MV-4-11 (cell line): ENCODE results near the gene SIAH1.
"Not testable (repeated sequence)": the region's sequence is repeated elsewhere in the genome, so short reads cannot be mapped to it uniquely, and the experiment has no call there.

Experiments used
- DNase-seq: peaks from one replicate; lab custom pipeline; 2025; lab: John Stamatoyannopoulos, UW

SIAH1 gene

DNA sequence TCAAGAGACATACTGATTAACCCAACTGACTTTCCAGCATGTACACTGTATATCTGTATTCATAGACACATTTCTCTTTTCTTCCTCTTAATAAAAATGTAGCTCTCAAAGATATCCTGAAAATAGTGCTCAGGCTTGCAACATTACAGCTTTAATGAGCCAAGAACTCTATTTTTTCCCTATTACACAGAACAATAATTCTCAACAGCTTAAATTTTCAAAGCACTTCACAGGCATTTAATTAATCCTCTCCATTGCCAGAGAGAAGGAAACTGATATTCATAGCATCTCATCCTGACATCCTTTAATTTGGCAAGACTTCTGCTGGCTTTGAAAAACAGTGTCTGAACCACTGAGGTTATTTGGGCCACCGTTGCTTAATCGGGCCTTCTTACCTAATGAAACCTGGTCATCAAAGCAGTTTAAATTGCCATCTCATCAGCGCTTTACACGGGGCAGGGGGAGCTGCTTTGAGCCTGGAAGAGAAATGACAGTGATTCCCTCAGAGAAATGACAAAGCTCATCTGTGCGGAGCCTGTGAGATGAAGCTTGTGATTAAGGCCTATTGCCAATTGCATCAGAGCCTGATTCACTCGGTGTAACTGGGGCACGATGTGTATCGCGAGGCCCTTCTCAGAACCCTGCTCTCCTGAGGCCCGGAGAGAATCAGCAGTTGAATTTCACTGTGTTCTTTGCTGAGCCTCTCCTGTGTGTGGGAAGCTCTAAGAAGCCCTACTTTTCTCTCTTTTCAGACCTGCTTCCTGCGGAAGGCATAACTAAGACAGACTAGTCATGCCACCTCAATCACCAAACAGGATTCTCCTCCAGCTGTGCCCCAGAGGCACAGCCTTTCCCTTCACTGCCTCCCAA is 8.5 kb upstream of the SIAH1 start:
- peak; percentile 18 for DNase-seq

DNA sequence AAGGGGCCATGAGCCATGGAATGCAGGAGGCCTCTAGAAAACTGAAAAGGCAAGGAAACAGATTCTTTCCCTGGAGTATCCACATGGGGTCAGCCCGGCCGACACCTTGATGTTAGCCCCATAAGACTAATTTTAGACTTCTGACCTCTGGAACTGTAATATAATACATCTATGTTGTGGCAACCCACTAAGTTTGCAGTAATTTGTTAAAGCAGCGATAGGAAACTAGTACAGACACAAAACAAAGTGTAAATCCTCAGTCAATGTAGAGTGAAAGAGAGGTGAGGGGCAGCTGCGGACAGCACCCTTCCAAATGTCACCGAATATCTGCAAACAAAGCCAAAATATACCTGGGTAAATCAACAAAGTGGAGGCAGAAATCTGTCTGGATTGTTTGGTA is 7.2 kb upstream of the SIAH1 start:
- no peak for DNase-seq

DNA sequence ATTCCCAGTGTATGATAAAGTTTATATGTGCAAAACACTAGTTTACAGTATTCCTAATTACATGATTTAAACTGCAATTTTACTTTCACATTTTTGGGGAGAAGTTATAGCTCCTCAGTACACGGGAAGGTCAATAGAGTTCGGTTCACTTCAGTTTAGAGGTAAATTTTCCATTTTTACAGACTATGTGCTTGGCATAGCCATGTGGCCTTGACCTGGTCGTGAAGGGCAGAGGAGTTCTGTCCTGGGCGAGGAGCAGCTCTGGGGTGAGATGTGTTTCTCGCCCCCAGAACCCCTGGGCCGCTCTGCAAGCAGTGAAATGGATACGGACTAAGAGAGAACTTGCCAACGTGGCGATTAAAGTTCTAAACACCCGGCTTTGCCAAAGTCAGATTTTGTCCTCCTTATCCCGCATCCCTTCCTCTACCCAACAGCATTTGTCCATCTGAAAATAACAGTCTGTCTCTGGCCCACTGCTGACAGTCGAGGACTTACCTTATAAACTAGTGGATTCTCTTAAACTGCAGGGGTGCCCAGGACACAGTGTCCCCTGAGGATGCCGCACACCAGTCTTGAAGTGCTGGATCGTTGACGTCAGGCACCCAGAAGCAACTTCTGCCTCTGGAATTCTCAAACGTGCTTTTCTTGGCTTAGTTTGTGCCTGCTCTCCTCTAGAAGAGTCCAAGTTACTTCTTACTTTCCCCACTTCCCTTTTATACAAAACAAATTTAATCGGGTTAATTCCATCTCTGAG is 1.5 kb upstream of the SIAH1 start:
- DNase-seq = no peak

DNA sequence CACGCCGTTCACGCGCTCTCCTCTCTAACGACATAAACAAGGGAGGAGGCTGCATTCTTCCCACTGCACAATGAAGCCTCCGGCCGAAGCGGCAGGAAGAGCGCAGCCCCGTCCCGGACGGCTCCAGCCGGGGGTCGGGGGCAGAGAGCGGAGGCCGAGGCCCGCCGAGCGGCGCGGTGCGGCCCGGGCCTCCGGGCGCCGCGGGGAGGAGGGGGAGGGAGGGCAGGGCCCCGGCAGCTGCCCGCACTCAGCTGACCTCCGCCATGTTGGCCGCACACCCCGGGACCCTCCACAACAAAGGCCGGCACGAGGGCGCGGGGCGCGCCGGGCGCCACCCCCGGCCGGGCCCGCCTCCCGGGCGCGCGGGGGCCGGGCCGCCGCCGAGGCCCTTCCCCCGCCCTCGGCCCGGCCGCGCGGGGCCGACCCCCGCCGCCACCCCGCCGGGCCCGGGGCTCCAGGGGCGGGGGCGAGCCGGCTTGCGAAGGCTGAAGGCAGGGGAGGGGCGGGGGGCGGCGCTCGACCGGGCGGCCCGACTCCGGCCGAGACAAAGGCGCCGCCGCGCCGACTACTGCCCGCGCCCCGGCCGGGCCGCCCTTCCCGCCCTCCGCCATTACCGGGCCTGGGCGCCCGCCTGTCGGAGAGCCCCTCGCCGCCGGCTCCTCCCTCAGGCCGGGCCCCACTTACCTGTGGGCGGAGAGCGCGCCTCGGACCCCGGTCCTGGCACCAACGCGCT is 527 bp downstream of the SIAH1 start:
- no peak for DNase-seq

DNA sequence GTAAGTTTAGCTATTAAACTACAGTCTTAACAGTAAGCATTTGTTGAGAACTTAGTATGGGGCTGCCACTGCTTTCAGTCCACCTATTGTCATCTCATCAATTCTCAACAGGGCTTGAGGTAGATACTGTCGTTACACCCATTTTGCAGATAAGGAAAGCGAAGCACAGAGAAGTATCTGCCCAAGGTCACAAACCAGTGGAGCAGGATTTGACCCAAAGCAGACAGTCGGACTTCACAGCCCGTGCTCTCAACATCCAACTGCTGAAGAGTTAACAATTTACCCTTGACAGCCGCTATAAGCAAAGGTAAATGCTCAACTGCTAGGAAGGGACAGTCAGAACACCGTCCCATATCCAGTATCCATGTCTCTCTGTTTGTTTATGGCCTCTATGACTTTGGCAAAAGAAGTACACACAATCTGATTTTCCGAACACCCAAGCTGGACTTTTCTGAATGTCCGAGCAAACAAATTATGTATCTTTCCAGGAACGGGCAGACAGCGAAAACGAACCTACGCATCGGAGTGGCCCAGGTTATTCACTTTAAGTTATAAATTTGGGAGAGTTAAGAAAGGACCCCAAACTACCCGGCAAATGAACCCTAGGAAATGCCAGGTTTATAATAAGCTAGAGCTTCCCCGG is 1.2 kb downstream of the SIAH1 start:
- peak; percentile 13 for DNase-seq

DNA sequence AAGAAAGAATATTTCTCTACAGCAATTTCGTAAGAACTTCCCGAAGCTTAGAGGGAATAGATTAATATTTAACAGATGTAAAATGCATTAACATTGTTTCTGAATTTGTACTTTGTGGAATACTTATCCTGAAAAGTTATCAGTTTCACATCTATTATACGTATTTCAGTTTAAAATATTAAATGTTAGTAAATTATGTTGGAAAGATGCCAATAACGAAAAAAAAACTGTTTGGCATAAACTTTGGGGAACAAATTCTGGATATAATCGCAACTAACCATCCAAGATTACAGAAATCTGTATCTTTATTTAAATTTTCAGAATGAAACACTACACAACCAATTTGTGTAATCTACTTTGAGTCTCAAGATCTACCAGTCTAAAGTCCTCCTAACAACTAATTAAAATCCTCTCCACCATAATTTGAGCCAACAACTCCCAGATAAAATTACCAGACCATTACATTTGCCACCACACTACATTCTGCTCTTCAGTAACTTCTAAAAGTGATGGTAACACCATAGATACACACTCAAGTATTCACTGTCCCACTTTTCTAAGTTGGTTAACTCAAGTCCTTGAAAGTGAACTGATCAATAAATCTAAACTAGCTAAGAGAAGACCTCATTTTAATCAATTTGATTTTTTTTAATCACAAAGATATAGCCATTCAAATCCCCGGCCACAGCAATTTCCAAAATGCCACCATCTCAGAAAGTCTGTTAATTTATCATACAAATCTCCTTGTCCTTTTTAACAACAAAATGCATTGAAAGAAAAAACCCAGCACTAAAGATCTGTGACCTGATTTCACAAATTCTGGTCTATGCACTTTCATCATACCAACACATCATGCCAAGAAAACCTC is 2.0 kb downstream of the SIAH1 start:
- DNase-seq = no peak

DNA sequence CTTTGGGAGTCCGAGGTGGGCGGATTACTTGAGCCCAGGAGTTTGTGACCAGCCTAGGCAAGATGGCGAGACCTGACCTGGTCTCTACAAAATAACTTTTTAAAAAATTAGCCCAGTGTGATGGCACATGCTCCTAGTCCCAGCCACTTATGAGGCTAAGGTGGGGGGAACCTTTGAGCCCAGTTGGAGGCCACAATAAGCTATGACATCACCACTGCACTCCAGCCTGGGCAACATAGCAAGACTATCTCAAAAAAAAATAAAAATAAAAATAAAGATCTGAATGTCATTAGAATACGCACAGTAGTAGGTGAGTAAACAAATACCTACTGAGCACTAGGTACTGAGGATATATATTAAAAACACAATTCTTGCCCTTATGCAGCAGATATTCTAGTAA is 3.1 kb downstream of the SIAH1 start:
- DNase-seq = no peak

DNA sequence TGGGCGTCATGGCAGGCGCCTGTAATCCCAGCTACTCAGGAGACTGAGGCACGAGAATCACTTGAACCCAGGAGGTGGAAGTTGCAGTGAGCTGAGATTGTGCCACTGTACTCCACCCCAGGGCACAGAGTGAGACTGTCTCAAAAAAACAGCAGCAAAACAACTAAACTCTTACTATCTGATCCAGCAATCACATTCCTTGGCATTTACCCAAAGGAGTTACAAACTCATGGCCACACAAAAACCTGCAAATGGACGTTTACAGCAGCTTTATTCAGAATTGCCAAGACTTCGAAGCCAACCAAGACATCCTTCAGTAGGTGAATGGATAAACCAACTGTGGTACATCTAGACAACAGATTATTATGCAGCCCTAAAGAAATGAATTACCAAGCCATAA is 4.0 kb downstream of the SIAH1 start:
- no peak for DNase-seq

DNA sequence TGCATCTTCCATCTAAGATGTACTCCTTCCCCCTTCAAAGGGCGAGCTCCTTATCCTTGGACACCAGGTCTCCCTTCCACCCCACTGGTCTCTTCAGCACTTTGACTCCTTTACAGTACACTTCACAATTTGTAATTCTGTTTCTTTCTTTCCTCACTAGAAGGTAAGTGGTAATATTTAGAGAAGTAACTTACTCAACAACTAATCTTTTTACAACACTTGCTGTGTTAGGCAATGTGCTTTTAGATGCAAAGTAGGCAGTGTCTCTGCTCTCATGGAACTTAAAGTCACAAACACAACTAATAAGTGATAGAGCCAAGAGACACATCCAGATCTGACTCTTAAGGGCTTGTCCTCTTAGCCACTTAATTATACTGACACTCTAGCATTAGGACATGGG is 6.4 kb downstream of the SIAH1 start:
- peak; percentile 73 for DNase-seq

DNA sequence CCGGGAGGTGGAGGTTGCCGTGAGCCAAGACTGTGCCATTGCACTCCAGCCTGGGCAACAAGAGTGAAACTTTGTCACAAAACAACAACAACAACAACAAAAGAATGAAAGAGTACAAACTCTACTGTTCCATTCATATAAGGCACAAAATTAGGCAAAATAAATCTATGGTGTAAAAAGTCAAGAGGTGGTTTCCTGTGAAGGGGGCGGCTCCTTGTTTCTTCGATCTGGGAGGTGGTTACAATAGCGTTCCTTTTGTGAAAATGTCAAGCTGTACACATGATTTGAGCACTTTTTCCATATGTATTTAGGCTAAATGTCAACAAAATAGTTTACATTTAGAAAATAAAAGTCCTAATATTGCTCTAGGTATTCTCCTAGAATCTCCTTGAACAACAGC is 6.9 kb downstream of the SIAH1 start:
- no peak for DNase-seq

DNA sequence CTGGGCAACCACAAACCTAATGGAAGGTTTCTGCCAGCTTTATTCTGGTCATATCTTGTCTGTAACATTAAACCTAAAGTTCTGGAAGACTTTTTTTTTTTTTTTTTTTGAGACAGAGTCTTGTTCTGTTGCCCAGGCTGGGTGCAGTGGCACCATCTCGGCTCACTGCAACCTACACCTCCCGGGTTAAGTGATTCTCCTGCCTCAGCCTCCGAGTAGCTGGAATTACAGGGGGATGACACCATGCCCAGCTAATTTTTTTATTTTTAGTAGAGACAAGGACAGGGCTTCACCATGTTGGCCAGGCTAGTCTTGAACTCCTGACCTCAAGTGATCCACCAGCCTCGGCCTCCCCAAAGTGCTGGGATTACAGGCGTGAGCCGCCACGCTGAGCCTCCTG is 7.9 kb downstream of the SIAH1 start:
- not testable (repeated sequence) for DNase-seq

DNA sequence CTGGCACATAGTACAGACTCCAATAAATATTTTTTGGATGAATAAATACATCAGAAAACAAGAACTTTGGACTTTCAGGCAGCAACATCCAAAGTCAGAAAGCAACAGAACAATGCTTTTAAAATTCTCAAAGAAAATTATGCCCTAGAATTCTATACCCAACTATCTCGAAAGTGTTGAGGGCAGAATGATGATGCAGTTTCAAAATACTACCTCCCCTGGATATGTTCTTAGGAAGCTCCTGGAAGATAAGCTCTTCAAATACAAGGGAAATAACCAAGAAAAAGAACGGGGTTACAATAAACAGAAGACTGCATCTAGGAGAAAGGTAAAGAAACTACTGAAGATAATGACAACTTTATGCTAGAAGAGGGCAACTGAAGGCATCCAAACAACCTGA is 11.0 kb downstream of the SIAH1 start:
- DNase-seq = no peak

DNA sequence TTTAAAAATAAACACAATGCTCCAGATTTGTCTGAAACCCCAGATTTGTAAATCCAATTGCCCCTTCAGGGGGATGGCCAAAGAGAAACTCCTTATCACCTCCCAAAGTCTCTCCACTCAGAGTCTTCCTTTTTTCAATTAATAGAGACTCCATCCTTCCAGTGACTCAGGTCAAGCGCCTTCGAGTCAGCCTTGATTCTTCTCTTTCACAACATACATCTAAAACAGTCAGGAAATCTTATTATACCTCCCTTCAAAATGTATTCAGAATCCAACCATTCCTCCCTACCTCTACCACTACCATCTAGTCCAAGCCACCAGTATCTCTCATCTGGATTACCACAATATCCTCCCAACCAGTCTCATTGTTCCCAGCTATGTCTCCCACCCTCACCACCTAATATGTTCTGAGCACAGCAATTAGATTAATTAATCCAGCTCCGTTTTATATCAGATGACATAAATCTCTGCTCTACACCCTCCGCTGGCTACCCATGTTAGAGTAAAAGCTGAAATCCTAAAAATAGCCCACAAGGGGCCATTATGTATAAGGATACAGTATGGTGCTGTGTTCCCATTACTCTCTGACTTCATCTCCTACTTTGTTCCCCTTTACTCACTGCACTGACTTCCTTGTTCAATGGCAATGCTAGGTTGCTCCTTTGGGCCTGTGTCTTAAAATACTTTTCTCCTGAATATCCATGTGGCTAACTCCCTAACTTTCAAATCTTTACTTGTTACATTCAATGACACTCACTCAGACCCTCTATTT is 11.8 kb downstream of the SIAH1 start:
- DNase-seq = peak; percentile 33

DNA sequence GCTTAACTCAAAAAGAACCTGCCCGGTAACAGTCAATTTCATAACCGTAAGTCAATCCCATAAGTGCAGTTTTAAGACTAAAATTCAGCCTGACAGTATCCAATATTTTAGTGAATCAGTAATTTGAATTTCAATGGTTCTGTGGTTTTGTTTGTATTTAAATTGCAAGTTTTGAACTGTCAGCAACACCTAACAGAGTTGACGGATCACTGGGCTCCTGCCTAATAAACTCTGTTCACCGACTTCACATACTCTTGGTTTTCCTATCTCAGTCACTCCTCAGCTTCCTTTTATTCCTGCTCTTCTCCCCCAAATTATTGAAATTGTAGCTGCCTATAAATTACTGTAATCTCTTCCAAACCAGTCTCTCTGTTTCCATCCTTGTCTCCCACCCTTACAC is 12.5 kb downstream of the SIAH1 start:
- DNase-seq = no peak

DNA sequence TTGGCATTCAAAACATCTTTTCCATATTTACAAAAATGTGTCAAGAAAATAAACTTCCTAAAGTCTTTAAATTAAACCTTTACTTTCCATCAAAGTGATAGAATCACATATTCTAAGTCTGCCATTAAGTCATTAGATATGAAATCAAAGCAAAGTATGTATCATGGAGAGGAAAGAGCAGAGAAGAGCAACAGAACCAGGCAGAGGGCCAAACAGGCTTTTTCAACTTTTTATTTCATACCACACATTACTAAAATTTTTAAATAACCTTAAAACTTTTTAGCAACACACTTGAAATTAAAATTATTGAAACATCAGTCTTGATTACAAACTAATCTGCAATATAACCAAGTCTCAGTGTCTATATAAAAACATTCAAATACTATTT is 13.8 kb downstream of the SIAH1 start:
- DNase-seq = no peak

DNA sequence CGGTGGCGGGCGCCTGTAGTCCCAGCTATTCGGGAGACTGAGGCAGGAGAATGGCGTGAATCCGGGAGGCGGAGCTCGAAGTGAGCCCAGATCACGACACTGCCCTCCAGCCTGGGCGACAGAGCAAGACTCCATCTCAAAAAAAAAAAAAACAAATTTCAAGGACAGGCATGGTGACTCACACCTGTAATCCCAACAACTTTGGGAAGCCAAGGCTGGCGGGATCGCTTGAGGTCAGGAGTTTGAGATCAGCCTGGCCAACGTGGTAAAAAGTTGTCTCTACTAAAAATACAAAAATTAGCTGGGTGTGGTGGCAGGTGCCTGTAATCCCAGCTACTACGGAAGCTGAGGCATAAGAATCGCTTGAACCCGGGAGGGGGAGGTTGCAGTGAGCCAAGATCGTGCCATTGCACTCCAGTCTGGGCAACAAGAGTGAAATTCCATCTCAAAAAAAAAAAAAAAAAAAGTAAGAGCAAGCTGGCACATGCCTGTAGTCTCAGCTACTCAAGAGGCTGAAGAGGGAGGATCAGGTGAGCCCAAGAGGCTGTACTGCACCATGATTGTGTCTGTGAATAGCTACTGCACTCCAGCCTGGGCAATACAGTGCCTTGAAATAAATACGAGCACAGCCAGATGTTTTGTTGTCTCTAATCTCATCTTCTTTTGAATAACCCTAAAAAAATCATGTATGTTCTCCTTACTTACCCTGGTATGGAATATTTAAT is 14.4 kb downstream of the SIAH1 start:
- DNase-seq = not testable (repeated sequence)

DNA sequence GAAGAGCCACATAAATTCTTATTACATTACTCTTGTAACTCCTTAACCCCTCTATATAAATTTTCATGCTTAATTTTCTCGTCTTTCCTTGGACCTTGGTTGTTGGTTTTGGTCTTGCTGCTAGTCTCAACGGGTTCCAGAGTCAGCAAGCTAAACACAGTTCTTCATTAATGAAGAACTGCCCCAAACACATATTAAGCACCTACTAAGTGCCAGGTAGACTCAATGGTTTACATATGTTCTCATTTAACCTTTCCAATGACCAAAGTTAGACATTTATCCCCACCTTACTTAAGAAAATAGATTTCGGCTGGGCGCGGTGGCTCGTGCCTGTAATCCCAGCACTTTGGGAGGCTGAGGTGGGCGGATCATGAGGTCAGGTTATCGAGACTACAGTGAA is 15.0 kb downstream of the SIAH1 start:
- DNase-seq = no peak

DNA sequence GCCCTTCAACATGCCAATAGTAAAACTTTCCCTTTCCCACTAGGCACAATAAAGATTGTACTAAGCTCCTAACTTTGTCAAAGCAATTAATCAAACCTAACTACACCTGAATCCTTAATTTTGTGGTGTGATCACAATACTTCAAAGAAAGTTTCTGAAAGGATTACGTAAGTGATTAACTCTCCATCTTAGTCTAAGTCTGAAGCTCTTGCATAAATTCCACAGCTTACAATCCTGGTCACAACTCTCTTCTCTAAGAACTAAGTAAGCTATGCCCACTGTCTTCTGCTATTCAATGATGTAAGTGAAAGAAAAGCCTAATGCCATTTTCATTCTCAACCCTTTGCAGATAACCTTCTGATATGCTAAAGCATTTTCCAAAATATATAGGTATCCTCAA is 15.4 kb downstream of the SIAH1 start:
- no peak for DNase-seq

DNA sequence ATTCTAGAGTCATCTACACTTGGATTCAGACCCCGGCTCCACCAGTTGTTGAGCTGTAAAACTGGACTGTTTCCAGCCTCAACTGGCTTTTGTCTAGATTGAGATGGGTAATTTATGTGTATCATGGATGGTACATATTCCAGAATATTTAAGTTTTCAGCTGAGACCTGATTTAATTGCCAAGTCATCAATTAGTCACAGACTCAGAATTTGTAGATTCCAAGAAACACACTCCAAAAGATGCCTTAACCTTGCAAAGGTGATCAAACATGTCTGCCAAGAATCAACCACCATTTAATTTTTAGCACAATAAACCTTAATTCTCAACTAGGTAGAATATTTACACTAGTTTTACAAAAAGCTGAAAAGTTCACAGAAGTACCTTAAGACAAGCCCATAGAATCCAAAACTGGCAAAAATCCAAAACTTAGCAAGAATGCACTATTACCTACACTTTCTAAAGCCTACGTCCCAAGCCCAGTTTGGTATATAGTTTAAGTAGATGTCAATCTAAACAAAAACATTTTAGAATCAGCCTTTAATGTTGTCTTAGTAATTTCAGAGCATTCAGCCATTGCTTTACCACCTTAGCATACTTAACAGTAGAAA is 17.7 kb downstream of the SIAH1 start:
- DNase-seq = no peak
